Measurements from ENCODE around the gene MTMR6. TPM values are rescaled to one million over a fixed set of nuclear protein-coding genes. Genes with fewer than 3 reads are reported as not detected.

Gene MTMR6
- total RNA-seq, 1 experiment from 2014 or later: 10.8 TPM

DNA sequence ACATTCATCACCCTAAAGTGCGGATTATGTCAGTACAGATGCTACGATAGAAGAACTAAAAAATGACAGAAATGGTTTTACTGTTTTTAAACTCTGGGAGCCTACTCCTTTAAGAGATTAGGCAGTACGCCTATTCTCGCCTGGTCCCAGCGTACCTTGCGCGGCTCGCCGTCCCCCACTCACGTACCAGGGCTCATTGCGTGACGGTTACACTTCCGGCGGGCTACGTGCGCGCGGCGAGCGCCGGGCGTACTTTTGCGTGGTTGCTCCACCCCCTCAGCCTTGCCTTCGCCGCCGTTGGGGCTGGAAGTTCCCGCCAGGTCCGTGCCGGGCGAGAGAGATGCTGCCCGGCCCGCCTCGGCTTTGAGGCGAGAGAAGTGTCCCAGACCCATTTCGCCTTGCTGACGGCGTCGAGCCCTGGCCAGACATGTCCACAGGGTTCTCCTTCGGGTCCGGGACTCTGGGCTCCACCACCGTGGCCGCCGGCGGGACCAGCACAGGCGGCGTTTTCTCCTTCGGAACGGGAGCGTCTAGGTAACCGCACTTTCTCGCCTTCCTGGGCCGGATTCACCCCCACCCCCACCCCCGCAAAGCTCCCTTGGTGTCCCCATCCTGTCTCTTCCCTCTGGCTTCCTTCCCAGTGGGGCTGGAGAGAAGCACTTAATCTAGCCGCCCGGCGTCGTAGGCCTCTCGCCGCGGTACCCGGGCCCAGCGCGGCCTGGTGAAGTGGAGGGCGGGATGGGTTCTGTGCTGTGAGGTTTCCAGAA, 14.2 kb upstream of the MTMR6 start, which contains the start of gene NUP58:
Gene NUP58, plus strand, starts transcription at position 279 of the 767 bp plus-strand sequence. Its CDS starts 149 bp downstream, at position 428.
- Histone ChIP-seq H3K36me3 (ENCODE audit: low read depth) (peaks cover 11% of the 10 kb centered on the region; the same call in 1 of the 2 replicates), H2AFZ (peak within 1 kb of the TSS; percentile 94), H3K4me1 (replicated peaks; ENCODE audit: insufficient read depth) (peaks cover 41% of the 10 kb centered on the region), H3F3A (ENCODE audit: insufficient read depth, low read depth) (peaks cover 10% of the 10 kb centered on the region; the same call in 1 of the 2 replicates), H3K4me2 (peak within 1 kb of the TSS; percentile 89), H4K20me1 (ENCODE audit: insufficient read depth) (0 out of 2 replicates have a peak, but pooled peaks cover 8% of the 10 kb centered on the region), H3K4me3 (peak within 1 kb of the TSS; percentile 64), H3K27ac (peak within 1 kb of the TSS; percentile 65), H3K9me3 (ENCODE audit: insufficient read depth, low read depth) (no peaks in the 10 kb centered on the region), H3K27me3 (ENCODE audit: insufficient read depth, low read depth) (0 out of 2 replicates have a peak, but pooled peaks cover 6% of the 10 kb centered on the region), H3K79me2 (ENCODE audit: low read depth) (peaks cover 50% of the 10 kb centered on the region), H3K9me2 (ENCODE audit: insufficient read depth) (no peaks in the 10 kb centered on the region)
- ChIA-PET CTCF (no interaction called here), POLR2A (ENCODE audit: unreplicated experiment) (no interaction called here)
- intact Hi-C loops (cut with micrococcal nuclease; ENCODE audit: unreplicated experiment): no loop called here
- BruUV-seq (replicated peaks): TSS peak; percentile 54
- no peak for TF ChIP-seq EZH2 (IDR thresholded peaks at IDR 0.05; ENCODE audit: low read depth)
- TF ChIP-seq, protein P1, sequence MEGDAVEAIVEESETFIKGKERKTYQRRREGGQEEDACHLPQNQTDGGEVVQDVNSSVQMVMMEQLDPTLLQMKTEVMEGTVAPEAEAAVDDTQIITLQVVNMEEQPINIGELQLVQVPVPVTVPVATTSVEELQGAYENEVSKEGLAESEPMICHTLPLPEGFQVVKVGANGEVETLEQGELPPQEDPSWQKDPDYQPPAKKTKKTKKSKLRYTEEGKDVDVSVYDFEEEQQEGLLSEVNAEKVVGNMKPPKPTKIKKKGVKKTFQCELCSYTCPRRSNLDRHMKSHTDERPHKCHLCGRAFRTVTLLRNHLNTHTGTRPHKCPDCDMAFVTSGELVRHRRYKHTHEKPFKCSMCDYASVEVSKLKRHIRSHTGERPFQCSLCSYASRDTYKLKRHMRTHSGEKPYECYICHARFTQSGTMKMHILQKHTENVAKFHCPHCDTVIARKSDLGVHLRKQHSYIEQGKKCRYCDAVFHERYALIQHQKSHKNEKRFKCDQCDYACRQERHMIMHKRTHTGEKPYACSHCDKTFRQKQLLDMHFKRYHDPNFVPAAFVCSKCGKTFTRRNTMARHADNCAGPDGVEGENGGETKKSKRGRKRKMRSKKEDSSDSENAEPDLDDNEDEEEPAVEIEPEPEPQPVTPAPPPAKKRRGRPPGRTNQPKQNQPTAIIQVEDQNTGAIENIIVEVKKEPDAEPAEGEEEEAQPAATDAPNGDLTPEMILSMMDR (conservative IDR thresholded peaks at IDR 0.05): no peak
- DNase-seq: peak; percentile 79 to 85

DNA sequence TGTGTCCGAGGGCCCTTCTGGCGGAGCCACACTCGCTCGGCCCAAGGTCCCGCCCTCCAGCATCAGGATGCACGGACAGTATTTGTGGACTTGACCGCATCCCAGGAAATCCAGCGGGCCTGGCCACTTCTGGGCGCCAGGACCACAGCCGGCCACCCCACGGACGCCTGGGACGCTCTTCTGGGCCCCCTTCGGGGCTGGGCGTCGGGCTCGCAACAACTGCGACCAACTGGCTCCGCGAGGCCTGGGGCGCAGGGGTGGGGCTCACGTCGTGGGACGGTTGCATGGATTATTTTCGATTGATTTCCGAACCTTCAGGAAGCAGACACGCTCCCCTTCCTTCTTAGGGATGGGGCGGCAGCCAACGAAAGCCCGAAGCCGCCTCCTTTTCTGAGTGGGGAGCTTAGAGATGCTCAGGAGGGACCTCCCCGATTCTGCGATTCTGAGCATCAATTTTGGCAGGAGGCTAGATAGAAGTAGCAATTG, 13.6 kb upstream of the MTMR6 start:
- TF ChIP-seq EZH2 (IDR thresholded peaks at IDR 0.05; ENCODE audit: low read depth): no peak
- TF ChIP-seq, protein P1 (conservative IDR thresholded peaks at IDR 0.05): no peak
- peaks cover 10% of the 10 kb centered on the region; the same call in 1 of the 2 replicates for H3F3A ChIP-seq (ENCODE audit: insufficient read depth, low read depth)
- no peaks in the 10 kb centered on the region for H3K9me3 ChIP-seq (ENCODE audit: insufficient read depth, low read depth)
- 0 out of 2 replicates have a peak, but pooled peaks cover 8% of the 10 kb centered on the region for H4K20me1 ChIP-seq (ENCODE audit: insufficient read depth)
- peaks cover 41% of the 10 kb centered on the region for H3K4me1 ChIP-seq (replicated peaks; ENCODE audit: insufficient read depth)
- CTCF ChIA-PET: no interaction called here
- DNase-seq: no peak
- peak overlapping the region; percentile 94 for H2AFZ ChIP-seq
- H3K79me2 ChIP-seq (ENCODE audit: low read depth): peaks cover 43% of the 10 kb centered on the region
- H3K4me3 ChIP-seq: peak overlapping the region; percentile 64
- TSS peak; percentile 67 for BruUV-seq (replicated peaks)
- no peaks in the 10 kb centered on the region for H3K9me2 ChIP-seq (ENCODE audit: insufficient read depth)
- H3K27ac ChIP-seq: 0 out of 2 replicates have a peak overlapping the region, but pooled peaks have one; percentile 65
- peaks cover 11% of the 10 kb centered on the region; the same call in 1 of the 2 replicates for H3K36me3 ChIP-seq (ENCODE audit: low read depth)
- peak overlapping the region; percentile 89 for H3K4me2 ChIP-seq
- POLR2A ChIA-PET (ENCODE audit: unreplicated experiment): no interaction called here
- intact Hi-C loops (cut with micrococcal nuclease; ENCODE audit: unreplicated experiment): no loop called here
- peaks cover 8% of the 10 kb centered on the region; the same call in 1 of the 2 replicates for H3K27me3 ChIP-seq (ENCODE audit: insufficient read depth, low read depth)

DNA sequence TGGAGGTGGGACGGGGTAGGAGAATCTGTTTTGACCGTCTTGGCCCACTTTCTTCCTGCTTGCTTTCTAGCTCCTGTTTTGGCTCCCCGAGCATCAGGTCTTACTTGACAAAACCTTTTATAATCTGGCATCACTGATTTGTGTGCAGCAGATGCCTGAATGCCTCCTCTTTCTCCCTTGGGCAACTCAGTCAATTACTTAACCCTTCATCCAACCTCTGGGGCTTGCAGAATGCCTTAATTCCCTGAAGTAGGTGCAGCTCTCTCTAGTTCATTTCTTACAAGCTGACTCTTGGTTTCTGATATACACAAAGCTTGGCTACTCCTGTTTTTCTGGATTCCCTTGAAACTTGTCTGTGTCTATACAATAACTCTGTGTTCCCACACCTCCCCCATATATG, 8.4 kb upstream of the MTMR6 start:
- no peak overlapping the region for H3K27ac ChIP-seq
- H3K4me3 ChIP-seq: no peak overlapping the region
- intact Hi-C loops (cut with micrococcal nuclease; ENCODE audit: unreplicated experiment): no loop called here
- ChIA-PET CTCF (no interaction called here), POLR2A (ENCODE audit: unreplicated experiment) (no interaction called here)
- no peak overlapping the region for H2AFZ ChIP-seq
- H4K20me1 ChIP-seq (ENCODE audit: insufficient read depth): no peaks in the 10 kb centered on the region
- no peaks in the 10 kb centered on the region for H3K36me3 ChIP-seq (ENCODE audit: low read depth)
- no TSS peak for BruUV-seq (replicated peaks)
- H3K27me3 ChIP-seq (ENCODE audit: insufficient read depth, low read depth): peaks cover 8% of the 10 kb centered on the region; the same call in 1 of the 2 replicates
- H3F3A ChIP-seq (ENCODE audit: insufficient read depth, low read depth): no peaks in the 10 kb centered on the region
- no peaks in the 10 kb centered on the region for H3K79me2 ChIP-seq (ENCODE audit: low read depth)
- H3K9me2 ChIP-seq (ENCODE audit: insufficient read depth): no peaks in the 10 kb centered on the region
- H3K9me3 ChIP-seq (ENCODE audit: insufficient read depth, low read depth): no peaks in the 10 kb centered on the region
- peaks cover under 1% of the 10 kb centered on the region for H3K4me1 ChIP-seq (replicated peaks; ENCODE audit: insufficient read depth)
- no peak for DNase-seq
- H3K4me2 ChIP-seq: no peak overlapping the region
- no peak for TF ChIP-seq EZH2 (IDR thresholded peaks at IDR 0.05; ENCODE audit: low read depth)
- TF ChIP-seq, protein P1 (conservative IDR thresholded peaks at IDR 0.05): no peak
